Measurements from ENCODE around the gene ANKRD60.

ANKRD60 gene

GRCh38 chr20:58245931-58246330 is 17.5 kb upstream of the ANKRD60 start:
- DNase-seq, result no peak
- in situ Hi-C loops (cut with HindIII; ENCODE audit: low pct_ligation_motif_present, low pct_unique_long_range_greater_than_20kb, low sequenced_read_pairs), result loop anchor here (10.0 to 25.0 kb wide), 2 partner anchors 199 to 416 kb away; partner anchors contain the start of gene STX16

GRCh38 chr20:58245181-58245891 is 16.9 kb upstream of the ANKRD60 start:
- in situ Hi-C loops (cut with HindIII; ENCODE audit: low pct_ligation_motif_present, low pct_unique_long_range_greater_than_20kb, low sequenced_read_pairs), result loop anchor here (10.0 to 25.0 kb wide), 2 partner anchors 199 to 417 kb away; partner anchors contain the start of gene STX16
- DNase-seq, result no peak

- in situ Hi-C loops (cut with HindIII; ENCODE audit: low pct_ligation_motif_present, low pct_unique_long_range_greater_than_20kb, low sequenced_read_pairs), result loop anchor here (10.0 to 25.0 kb wide), 2 partner anchors 200 to 418 kb away; partner anchors contain the start of gene STX16
- no peak for DNase-seq
These were observed 16.1 kb upstream of the ANKRD60 start for GRCh38 chr20:58244517-58245030.

- DNase-seq, result no peak
- in situ Hi-C loops (cut with HindIII; ENCODE audit: low pct_ligation_motif_present, low pct_unique_long_range_greater_than_20kb, low sequenced_read_pairs), result loop anchor here (10.0 to 25.0 kb wide), 2 partner anchors 201 to 418 kb away; partner anchors contain the start of gene STX16
These were observed 15.4 kb upstream of the ANKRD60 start for GRCh38 chr20:58243653-58244410.

- in situ Hi-C loops (cut with HindIII; ENCODE audit: low pct_ligation_motif_present, low pct_unique_long_range_greater_than_20kb, low sequenced_read_pairs), result loop anchor here (10.0 to 25.0 kb wide), 2 partner anchors 202 to 419 kb away; partner anchors contain the start of gene STX16
- no peak for DNase-seq
These were observed 14.4 kb upstream of the ANKRD60 start for GRCh38 chr20:58242824-58243223.

- no peak for DNase-seq
- in situ Hi-C loops (cut with HindIII; ENCODE audit: low pct_ligation_motif_present, low pct_unique_long_range_greater_than_20kb, low sequenced_read_pairs), result loop anchor here (10.0 to 25.0 kb wide), 2 partner anchors 203 to 420 kb away; partner anchors contain the start of gene STX16
These were observed 13.5 kb upstream of the ANKRD60 start for GRCh38 chr20:58241766-58242465.

GRCh38 chr20:58240471-58240870 is 12.0 kb upstream of the ANKRD60 start:
- DNase-seq, result no peak
- in situ Hi-C loops (cut with HindIII; ENCODE audit: low pct_ligation_motif_present, low pct_unique_long_range_greater_than_20kb, low sequenced_read_pairs), result loop anchor here (10.0 to 25.0 kb wide), 2 partner anchors 204 to 422 kb away; partner anchors contain the start of gene STX16

- in situ Hi-C loops (cut with HindIII; ENCODE audit: low pct_ligation_motif_present, low pct_unique_long_range_greater_than_20kb, low sequenced_read_pairs), result loop anchor here (25.0 kb wide), 1 partner anchor 423 kb away; the partner anchor contains the start of gene STX16
- no peak for DNase-seq
These were observed 10.8 kb upstream of the ANKRD60 start for GRCh38 chr20:58239216-58239615.

- in situ Hi-C loops (cut with HindIII; ENCODE audit: low pct_ligation_motif_present, low pct_unique_long_range_greater_than_20kb, low sequenced_read_pairs), result loop anchor here (25.0 kb wide), 1 partner anchor 424 kb away; the partner anchor contains the start of gene STX16
- DNase-seq, result no peak
These were observed 10.0 kb upstream of the ANKRD60 start for GRCh38 chr20:58238490-58238889.

- in situ Hi-C loops (cut with HindIII; ENCODE audit: low pct_ligation_motif_present, low pct_unique_long_range_greater_than_20kb, low sequenced_read_pairs), result loop anchor here (25.0 kb wide), 1 partner anchor 425 kb away; the partner anchor contains the start of gene STX16
- DNase-seq, result no peak
These were observed 9.1 kb upstream of the ANKRD60 start for GRCh38 chr20:58237318-58238132.

- peak; percentile 54 for DNase-seq
- in situ Hi-C loops (cut with HindIII; ENCODE audit: low pct_ligation_motif_present, low pct_unique_long_range_greater_than_20kb, low sequenced_read_pairs), result loop anchor here (25.0 kb wide), 1 partner anchor 426 kb away; the partner anchor contains the start of gene STX16
These were observed 8.3 kb upstream of the ANKRD60 start for GRCh38 chr20:58236612-58237317.

GRCh38 chr20:58235010-58235409 is 6.6 kb upstream of the ANKRD60 start:
- no peak for DNase-seq
- in situ Hi-C loops (cut with HindIII; ENCODE audit: low pct_ligation_motif_present, low pct_unique_long_range_greater_than_20kb, low sequenced_read_pairs), result loop anchor here (25.0 kb wide), 1 partner anchor 427 kb away; the partner anchor contains the start of gene STX16

- in situ Hi-C loops (cut with HindIII; ENCODE audit: low pct_ligation_motif_present, low pct_unique_long_range_greater_than_20kb, low sequenced_read_pairs), result loop anchor here (25.0 kb wide), 1 partner anchor 428 kb away; the partner anchor contains the start of gene STX16
- peak; percentile 32 for DNase-seq
These were observed 5.6 kb upstream of the ANKRD60 start for GRCh38 chr20:58233881-58234528.

GRCh38 chr20:58233393-58233792 is 4.9 kb upstream of the ANKRD60 start:
- in situ Hi-C loops (cut with HindIII; ENCODE audit: low pct_ligation_motif_present, low pct_unique_long_range_greater_than_20kb, low sequenced_read_pairs), result loop anchor here (25.0 kb wide), 1 partner anchor 429 kb away; the partner anchor contains the start of gene STX16
- no peak for DNase-seq

- DNase-seq, result peak; percentile 28
- in situ Hi-C loops (cut with HindIII; ENCODE audit: low pct_ligation_motif_present, low pct_unique_long_range_greater_than_20kb, low sequenced_read_pairs), result loop anchor here (25.0 kb wide), 1 partner anchor 431 kb away; the partner anchor contains the start of gene STX16
These were observed 3.2 kb upstream of the ANKRD60 start for GRCh38 chr20:58231683-58232082.

- in situ Hi-C loops (cut with HindIII; ENCODE audit: low pct_ligation_motif_present, low pct_unique_long_range_greater_than_20kb, low sequenced_read_pairs), result loop anchor here (25.0 kb wide), 1 partner anchor 433 kb away; the partner anchor contains the start of gene STX16
- no peak for DNase-seq
These were observed 845 bp upstream of the ANKRD60 start for GRCh38 chr20:58229198-58229798.
